ENCODE measurements around the gene PTPRD.

DNA sequence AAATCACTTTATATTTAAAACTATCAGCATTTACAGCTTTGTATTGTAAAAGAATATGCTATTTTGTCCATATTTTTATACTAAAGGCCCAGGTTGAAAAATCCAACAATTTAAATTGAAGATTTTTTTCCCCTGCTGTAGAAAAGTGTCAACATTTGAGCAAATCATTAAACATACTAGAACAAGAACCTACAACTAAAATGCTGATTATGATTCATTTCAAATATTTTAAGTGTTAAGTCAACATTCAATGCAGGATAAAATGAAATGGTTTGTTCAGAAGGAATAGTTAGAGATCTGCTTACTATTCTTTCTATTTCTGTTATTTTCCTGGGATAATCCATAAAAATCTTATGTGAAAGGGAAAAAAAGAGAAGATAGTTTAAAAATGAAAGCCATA is 1946.7 kb downstream of the PTPRD start:
- TF ChIP-seq, protein P1, sequence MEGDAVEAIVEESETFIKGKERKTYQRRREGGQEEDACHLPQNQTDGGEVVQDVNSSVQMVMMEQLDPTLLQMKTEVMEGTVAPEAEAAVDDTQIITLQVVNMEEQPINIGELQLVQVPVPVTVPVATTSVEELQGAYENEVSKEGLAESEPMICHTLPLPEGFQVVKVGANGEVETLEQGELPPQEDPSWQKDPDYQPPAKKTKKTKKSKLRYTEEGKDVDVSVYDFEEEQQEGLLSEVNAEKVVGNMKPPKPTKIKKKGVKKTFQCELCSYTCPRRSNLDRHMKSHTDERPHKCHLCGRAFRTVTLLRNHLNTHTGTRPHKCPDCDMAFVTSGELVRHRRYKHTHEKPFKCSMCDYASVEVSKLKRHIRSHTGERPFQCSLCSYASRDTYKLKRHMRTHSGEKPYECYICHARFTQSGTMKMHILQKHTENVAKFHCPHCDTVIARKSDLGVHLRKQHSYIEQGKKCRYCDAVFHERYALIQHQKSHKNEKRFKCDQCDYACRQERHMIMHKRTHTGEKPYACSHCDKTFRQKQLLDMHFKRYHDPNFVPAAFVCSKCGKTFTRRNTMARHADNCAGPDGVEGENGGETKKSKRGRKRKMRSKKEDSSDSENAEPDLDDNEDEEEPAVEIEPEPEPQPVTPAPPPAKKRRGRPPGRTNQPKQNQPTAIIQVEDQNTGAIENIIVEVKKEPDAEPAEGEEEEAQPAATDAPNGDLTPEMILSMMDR (conservative IDR thresholded peaks at IDR 0.05 in 1 of 2, IDR thresholded peaks at IDR 0.05 in 1 of 2; ENCODE audit: low read depth in 1 of 2, low read length in 2 of 2), result no peak
- TF ChIP-seq EZH2 (IDR thresholded peaks at IDR 0.05; ENCODE audit: low read length, missing control alignments), result no peak

Data from fibroblast of lung (primary cell).